Spleen (tissue), 11 donors: Measurements from ENCODE around the gene PRR33. TPM values are rescaled to one million over a fixed set of nuclear protein-coding genes. Genes with fewer than 3 reads are reported as not detected.

ENCODE experiments used
- DNase-seq: peaks from one replicate; pipeline ENCODE4 v3.0.0-alpha.2; 2020
- H3K27ac ChIP-seq, 8 donors: fragments of 200-600 bp; sonication (generic) in 7 of 8; 1 replicate in 4 of 8; 2 replicates in 4 of 8; pipeline versions ENCODE4 v1.5.0 to v1.8.0; 2016 to 2021; ENCODE audit warnings: inconsistent platforms in 4 of 8, mild to moderate bottlenecking in 4 of 8, moderate library complexity in 1 of 8
- H3K27me3 ChIP-seq, 7 donors: fragments of 200-600 bp; sonication (generic) in 6 of 7; replicated peaks in 1 of 7; 1 replicate in 4 of 7; 2 replicates in 3 of 7; pipeline versions ENCODE4 v1.5.0 to v1.8.0; 2016 to 2021; ENCODE audit warnings: inconsistent platforms in 3 of 7, mild to moderate bottlenecking in 1 of 7
- H3K36me3 ChIP-seq, 6 donors: fragments of 200-600 bp; sonication (generic) in 5 of 6; 1 replicate in 4 of 6; 2 replicates in 2 of 6; pipeline versions ENCODE4 v1.5.0 to v1.8.0; 2016 to 2021; ENCODE audit warnings: inconsistent platforms in 2 of 6
- H3K4me1 ChIP-seq, 6 donors: fragments of 200-600 bp; sonication (generic) in 5 of 6; 1 replicate in 3 of 6; 2 replicates in 3 of 6; pipeline versions ENCODE4 v1.5.0 to v1.8.0; 2016 to 2021; ENCODE audit warnings: inconsistent platforms in 3 of 6
- H3K4me3 ChIP-seq, 8 donors: fragments of 200-600 bp; sonication (generic) in 7 of 8; 1 replicate in 4 of 8; 2 replicates in 4 of 8; pipeline versions ENCODE4 v1.5.0 to v1.8.0; 2016 to 2021; ENCODE audit warnings: inconsistent platforms in 4 of 8, mild to moderate bottlenecking in 4 of 8, moderate library complexity in 2 of 8
- H3K9me3 ChIP-seq, 8 donors: fragments of 200-600 bp; sonication (generic) in 7 of 8; 1 replicate in 4 of 8; 2 replicates in 4 of 8; pipeline versions ENCODE4 v1.5.0 to v1.8.0; 2016 to 2021; ENCODE audit warnings: inconsistent platforms in 4 of 8
- CTCF ChIP-seq, 11 experiments: fragments of 200-600 bp in 7 of 11; fragments of 450-650 bp in 4 of 11; sonication (generic) in 4 of 11; IDR thresholded peaks in 8 of 11; conservative IDR thresholded peaks in 3 of 11; 1 replicate in 7 of 11; 2 replicates in 4 of 11; pipeline versions ENCODE4 v1.4.0 to v1.8.0; 2016 to 2021; ENCODE audit warnings: antibody characterized with exemption in 11 of 11, inconsistent platforms in 4 of 11, mild to moderate bottlenecking in 1 of 11
- POLR2A ChIP-seq, 3 donors: fragments of 450-650 bp; IDR thresholded peaks; one replicate each; pipeline ENCODE4 v1.5.1; 2017; ENCODE audit warnings: antibody characterized with exemption in 3 of 3, mild to moderate bottlenecking in 1 of 3
- POLR2AphosphoS5 ChIP-seq, 3 donors: sonication (generic); formaldehyde crosslinking; IDR thresholded peaks; one replicate each; pipeline ENCODE4 v1.5.1; 2017; ENCODE audit warnings: antibody characterized with exemption in 3 of 3
- WGBS, 5 donors: extraction: QIAGEN DNeasy Blood & Tissue Kit in 3 of 5; methylation state at CpG; one replicate each; pipeline versions ENCODE4 v1.1.5 to v1.1.7; 2013 to 2018; 5-methylcytosine and 5-hydroxymethylcytosine counted together
- intact Hi-C: fragments of 100-400 bp; cut with DNase I; formaldehyde crosslinking; loops from one replicate; pipeline ENCODE4 v1.15.0; 2023; ENCODE audit warnings: low total_unique reads
- polyA plus RNA-seq, 3 donors: library from polyadenylated mRNA; stranded (reverse); fragments of 200-250 nt; gene quantifications; one replicate each; pipeline ENCODE4 v1.2.1, GENCODE V29; 2013
- total RNA-seq, 7 donors: library from RNA; depleted of rRNA in 3 of 7; stranded (reverse); fragments of >200 nt in 3 of 7; fragmentation: NEBNext Ultra II Directional in 4 of 7; extraction: Animal tissue kit (Norgen Biotek cat#: 25700) in 4 of 7; gene quantifications; one replicate each; pipeline versions ENCODE4 v1.1.0 to v1.2.1, GENCODE V29; 2016 to 2021
- donor health status: healthy with polysubstance abuse.
- donor health status: DM: no; HTN: no; CAD: no; lungs with moderate emphysema.
- donor health status: DM: no; HTN: no; CAD: no.
- donor health status: Bipolar disorder and iron deficiency.
- donor health status: healthy.
- donor health status: DM: no; HTN: no; CAD: no.
- donor health status: DM: yes; HTN: yes; CAD: no.

The PRR33 gene
- total and polyA plus RNA-seq, 10 donors = 0.03 to 0.64 (median 0.20) TPM; not detected in 7

- peaks cover 0 to 50% (median 0%) of the 10 kb centered on the region in 7 donors for H3K27me3 ChIP-seq
- no peak overlapping the region for H3K27ac ChIP-seq
- DNase-seq = peak; percentile 60
- H3K4me3 ChIP-seq = no peak overlapping the region
- H3K4me1 ChIP-seq = peaks cover 0 to 9% (median 0%) of the 10 kb centered on the region in 6 donors
- 83 to 91% (median 90%) methylated on average over 22 of the region's 22 CpGs for WGBS, 5 donors
- H3K36me3 ChIP-seq = no peaks in the 10 kb centered on the region
- intact Hi-C loops = no loop called here
- TF ChIP-seq CTCF (IDR thresholded peaks at IDR 0.05 in 8 of 11, conservative IDR thresholded peaks at IDR 0.05 in 3 of 11) (no peak), POLR2AphosphoS5 (IDR thresholded peaks at IDR 0.05) (no peak), POLR2A (IDR thresholded peaks at IDR 0.05) (no peak)
- H3K9me3 ChIP-seq = no peaks in the 10 kb centered on the region
These were observed 31.7 kb upstream of the PRR33 start for GRCh38 chr11:1923201-1923956.

- TF ChIP-seq CTCF (IDR thresholded peaks at IDR 0.05 in 8 of 11, conservative IDR thresholded peaks at IDR 0.05 in 3 of 11) (no peak), POLR2AphosphoS5 (IDR thresholded peaks at IDR 0.05) (no peak), POLR2A (IDR thresholded peaks at IDR 0.05) (no peak)
- Histone ChIP-seq H3K4me3 (no peak overlapping the region), H3K27me3 (peaks cover 0 to 44% (median 0%) of the 10 kb centered on the region in 7 donors), H3K4me1 (peaks cover 0 to 13% (median 2%) of the 10 kb centered on the region in 6 donors), H3K27ac (no peak overlapping the region), H3K36me3 (no peaks in the 10 kb centered on the region), H3K9me3 (no peaks in the 10 kb centered on the region)
- 63 to 72% (median 66%) methylated on average over 9 to 14 of the region's 14 CpGs for WGBS, 5 donors
- intact Hi-C loops = no loop called here
- DNase-seq = peak; percentile 66
These were observed 30.9 kb upstream of the PRR33 start for GRCh38 chr11:1922481-1923081.

- Histone ChIP-seq H3K27ac (no peak overlapping the region), H3K4me1 (peaks cover 0 to 15% (median 6%) of the 10 kb centered on the region in 6 donors), H3K27me3 (peaks cover 0 to 43% (median 0%) of the 10 kb centered on the region in 7 donors), H3K4me3 (no peak overlapping the region), H3K36me3 (no peaks in the 10 kb centered on the region), H3K9me3 (no peaks in the 10 kb centered on the region)
- WGBS, 5 donors = 63 to 85% (median 78%) methylated on average over 13 to 18 of the region's 18 CpGs
- intact Hi-C loops = no loop called here
- peak; percentile 72 for DNase-seq
- no peak for TF ChIP-seq POLR2AphosphoS5 (IDR thresholded peaks at IDR 0.05)
- no peak for TF ChIP-seq CTCF (IDR thresholded peaks at IDR 0.05 in 8 of 11, conservative IDR thresholded peaks at IDR 0.05 in 3 of 11)
- no peak for TF ChIP-seq POLR2A (IDR thresholded peaks at IDR 0.05)
These were observed 30.0 kb upstream of the PRR33 start for GRCh38 chr11:1921574-1922141.
